Karpas-422 (cell line): Measurements from ENCODE around the gene TCHHL1. TPM values are rescaled to one million over a fixed set of nuclear protein-coding genes. Genes with fewer than 3 reads are reported as not detected.

Experiments used
- DNase-seq: peaks from one replicate; pipeline ENCODE4 v3.0.0-alpha.2; 2015
- H2AFZ ChIP-seq: fragments of 200-600 bp; sonication (generic); 2 replicates; pipeline ENCODE4 v1.6.1; 2014; ENCODE audit warnings: antibody characterized with exemption, low read length, mixed read lengths
- H3K27ac ChIP-seq: fragments of 200-600 bp; sonication (generic); 2 replicates; pipeline ENCODE4 v1.5.1; 2014; ENCODE audit warnings: mild to moderate bottlenecking, low read length, moderate library complexity
- H3K27me3 ChIP-seq: fragments of 200-600 bp; sonication (generic); 2 replicates; pipeline ENCODE4 v1.6.1; 2014; ENCODE audit warnings: low read length, mixed read lengths
- H3K36me3 ChIP-seq: fragments of 200-600 bp; sonication (generic); 2 replicates; pipeline ENCODE4 v1.6.1; 2014; ENCODE audit warnings: low read length, mixed read lengths; ENCODE audit not compliant: insufficient read depth
- H3K4me1 ChIP-seq: fragments of 200-600 bp; sonication (generic); 2 replicates; pipeline ENCODE4 v1.6.1; 2014; ENCODE audit warnings: mild to moderate bottlenecking, low read length, mixed read lengths
- H3K4me2 ChIP-seq: fragments of 200-600 bp; sonication (generic); 2 replicates; pipeline ENCODE4 v1.6.1; 2014; ENCODE audit warnings: low read length, low read depth, mild to moderate bottlenecking; ENCODE audit not compliant: poor library complexity, severe bottlenecking
- H3K4me3 ChIP-seq: fragments of 200-600 bp; sonication (generic); 2 replicates; pipeline ENCODE4 v1.5.1; 2014; ENCODE audit warnings: mild to moderate bottlenecking, antibody characterized with exemption, low read length, mixed read lengths
- H3K79me2 ChIP-seq: fragments of 200-600 bp; sonication (generic); 2 replicates; pipeline ENCODE4 v1.6.1; 2014; ENCODE audit warnings: mild to moderate bottlenecking, low read length, mixed read lengths
- H3K9ac ChIP-seq: fragments of 200-600 bp; sonication (generic); 2 replicates; pipeline ENCODE4 v1.6.0; 2014; ENCODE audit warnings: low read length
- H3K9me2 ChIP-seq: fragments of 200-600 bp; sonication (generic), shearing (Covaris generic); replicated peaks from 2 replicates; pipeline ENCODE4 v1.6.0; 2014; ENCODE audit warnings: mild to moderate bottlenecking, low read length, moderate library complexity; ENCODE audit not compliant: insufficient read depth
- H3K9me3 ChIP-seq: fragments of 300-700, 200-600 bp; sonication (generic); 2 replicates; pipeline ENCODE4 v1.6.1; 2014; ENCODE audit warnings: low read length, mixed read lengths
- H4K20me1 ChIP-seq: fragments of 200-600 bp; sonication (generic); 2 replicates; pipeline ENCODE4 v1.6.1; 2014; ENCODE audit warnings: mild to moderate bottlenecking, antibody characterized with exemption, low read length, low read depth; ENCODE audit not compliant: insufficient read depth
- total RNA-seq: library from RNA; depleted of rRNA; stranded (reverse); fragments of >200 nt; shearing (Covaris generic); gene quantifications from 2 replicates; pipeline ENCODE4 v1.2.3, GENCODE V29; 2014; ENCODE audit warnings: low replicate concordance; rRNA removed

TCHHL1 gene
- total RNA-seq, result not detected in 2 replicates

DNA sequence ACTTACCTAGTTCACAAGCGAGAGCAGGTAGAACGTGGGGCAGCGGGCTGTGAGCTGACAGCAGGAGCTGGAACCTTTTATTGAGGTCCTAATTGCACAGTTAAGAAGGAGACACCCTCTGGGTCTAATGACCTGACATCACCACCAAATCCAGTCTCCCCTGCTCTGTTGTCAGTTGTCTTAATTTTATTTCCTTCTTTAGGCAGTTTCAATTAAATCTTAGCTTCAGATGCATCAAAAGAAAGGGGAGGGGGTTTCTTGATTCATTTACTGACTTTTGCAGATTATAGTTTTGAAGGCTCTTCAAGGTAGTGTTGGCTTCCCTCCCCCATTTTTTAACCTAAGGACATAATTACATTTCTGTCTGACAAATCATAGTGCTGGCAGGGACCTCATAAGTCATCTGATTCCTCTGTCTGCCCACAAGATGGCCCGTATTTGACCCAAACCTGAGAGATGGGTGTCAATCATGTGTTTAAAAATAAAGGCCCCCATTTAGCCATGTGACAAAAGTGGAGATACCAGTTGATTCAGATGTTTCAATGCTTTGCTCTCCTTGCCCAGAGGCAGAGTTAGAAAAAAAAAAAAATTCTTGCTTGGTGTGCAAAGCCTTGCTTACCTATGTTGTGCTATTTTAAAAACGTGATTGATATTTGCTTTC is at the start of gene TCHHL1:
TCHHL1 (minus strand) TSS at position 51 of the 661 bp plus-strand sequence. CDS start 921 bp downstream, outside the sequence.
- no peak within 1 kb of the TSS for H2AFZ ChIP-seq
- no peaks in the 10 kb centered on the region for H3K9me3 ChIP-seq
- no peak within 1 kb of the TSS for H3K4me3 ChIP-seq
- H3K9me2 ChIP-seq, result no peaks in the 10 kb centered on the region
- no peaks in the 10 kb centered on the region for H3K4me1 ChIP-seq
- no peak within 1 kb of the TSS for H3K4me2 ChIP-seq
- no peaks in the 10 kb centered on the region for H3K79me2 ChIP-seq
- H3K27me3 ChIP-seq, result no peaks in the 10 kb centered on the region
- no peak within 1 kb of the TSS for H3K27ac ChIP-seq
- no peak within 1 kb of the TSS for H3K9ac ChIP-seq
- no peaks in the 10 kb centered on the region for H4K20me1 ChIP-seq
- DNase-seq, result no peak
- no peaks in the 10 kb centered on the region for H3K36me3 ChIP-seq

DNA sequence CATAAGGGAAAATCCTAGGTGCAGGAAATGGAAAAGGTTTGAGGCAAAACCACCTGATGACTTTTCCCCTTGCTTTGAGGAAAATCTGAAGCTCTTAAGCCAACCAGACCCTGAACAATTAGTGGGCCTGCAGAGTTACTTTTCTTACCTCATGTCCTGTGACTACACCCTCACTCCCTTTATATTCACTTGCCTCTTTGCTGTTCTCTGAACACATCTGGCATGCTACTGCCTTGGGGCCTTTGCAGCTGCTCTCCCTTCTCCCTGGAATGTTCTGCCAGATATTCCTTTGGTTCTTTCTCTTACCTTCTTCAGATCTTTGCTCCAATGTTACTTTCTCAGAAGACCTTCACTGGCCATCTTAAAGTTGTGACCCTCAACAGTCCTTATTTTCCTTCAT is 48.4 kb upstream of the TCHHL1 start:
- Histone ChIP-seq H3K9ac (no peak overlapping the region), H3K79me2 (no peaks in the 10 kb centered on the region), H3K27ac (no peak overlapping the region), H3K4me2 (no peak overlapping the region), H3K4me3 (no peak overlapping the region), H3K9me3 (no peaks in the 10 kb centered on the region), H3K4me1 (no peaks in the 10 kb centered on the region), H3K36me3 (no peaks in the 10 kb centered on the region), H3K27me3 (no peaks in the 10 kb centered on the region; the same call in 1 of the 2 replicates), H2AFZ (no peak overlapping the region), H4K20me1 (no peaks in the 10 kb centered on the region), H3K9me2 (no peaks in the 10 kb centered on the region)
- no peak for DNase-seq

DNA sequence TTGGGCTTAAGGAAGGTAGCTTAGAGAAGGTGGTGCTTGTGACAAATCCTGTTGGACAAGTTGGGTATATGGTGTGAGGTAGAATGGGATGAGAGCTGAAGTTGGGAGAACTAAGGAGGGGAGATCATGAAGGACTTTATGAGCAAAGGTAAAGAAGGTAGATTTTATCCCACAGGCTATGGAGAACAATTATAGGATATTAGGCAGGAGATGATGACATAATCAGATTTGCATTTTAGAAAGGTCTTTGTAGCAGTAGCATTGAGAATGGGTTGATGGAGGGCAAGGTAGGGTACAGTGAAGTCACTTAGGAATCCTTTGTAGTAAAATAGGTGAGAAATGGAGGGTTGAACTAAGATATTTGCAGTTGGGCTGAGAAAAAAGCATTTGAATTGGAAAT is 41.3 kb upstream of the TCHHL1 start:
- Histone ChIP-seq H3K9me2 (no peaks in the 10 kb centered on the region), H3K4me1 (no peaks in the 10 kb centered on the region), H3K79me2 (no peaks in the 10 kb centered on the region), H3K4me2 (no peak overlapping the region), H3K9me3 (no peaks in the 10 kb centered on the region), H3K27ac (no peak overlapping the region), H3K4me3 (no peak overlapping the region), H2AFZ (no peak overlapping the region), H3K27me3 (no peaks in the 10 kb centered on the region; the same call in 1 of the 2 replicates), H3K36me3 (no peaks in the 10 kb centered on the region), H4K20me1 (no peaks in the 10 kb centered on the region), H3K9ac (no peak overlapping the region)
- DNase-seq, result no peak

DNA sequence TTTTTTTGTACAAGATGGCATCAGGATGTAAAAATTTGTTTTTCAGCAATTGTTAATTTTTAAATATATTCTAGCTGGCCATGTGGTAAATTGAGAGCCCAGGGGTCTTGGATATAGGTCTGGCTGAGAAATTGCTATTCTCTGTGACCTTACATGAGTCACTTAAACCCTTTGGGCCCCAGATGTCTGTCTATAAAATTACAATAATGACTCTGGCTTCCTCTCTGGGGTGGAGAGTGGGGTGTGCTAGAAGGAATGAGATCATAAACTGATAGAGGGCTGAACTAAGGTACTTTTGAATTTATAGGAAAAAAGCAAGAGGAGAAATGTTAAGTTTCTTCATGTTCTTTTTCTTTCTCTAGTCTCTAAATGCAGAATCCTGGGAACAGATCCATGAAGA is 38.8 kb upstream of the TCHHL1 start:
- Histone ChIP-seq H3K4me1 (peaks cover under 1% of the 10 kb centered on the region; the same call in 1 of the 2 replicates), H4K20me1 (no peaks in the 10 kb centered on the region), H3K9me2 (no peaks in the 10 kb centered on the region), H3K36me3 (no peaks in the 10 kb centered on the region), H3K27me3 (no peaks in the 10 kb centered on the region; the same call in 1 of the 2 replicates), H3K4me3 (no peak overlapping the region), H3K4me2 (no peak overlapping the region), H3K79me2 (no peaks in the 10 kb centered on the region), H2AFZ (no peak overlapping the region), H3K9ac (no peak overlapping the region), H3K9me3 (no peaks in the 10 kb centered on the region), H3K27ac (no peak overlapping the region)
- peak; percentile 29 for DNase-seq

DNA sequence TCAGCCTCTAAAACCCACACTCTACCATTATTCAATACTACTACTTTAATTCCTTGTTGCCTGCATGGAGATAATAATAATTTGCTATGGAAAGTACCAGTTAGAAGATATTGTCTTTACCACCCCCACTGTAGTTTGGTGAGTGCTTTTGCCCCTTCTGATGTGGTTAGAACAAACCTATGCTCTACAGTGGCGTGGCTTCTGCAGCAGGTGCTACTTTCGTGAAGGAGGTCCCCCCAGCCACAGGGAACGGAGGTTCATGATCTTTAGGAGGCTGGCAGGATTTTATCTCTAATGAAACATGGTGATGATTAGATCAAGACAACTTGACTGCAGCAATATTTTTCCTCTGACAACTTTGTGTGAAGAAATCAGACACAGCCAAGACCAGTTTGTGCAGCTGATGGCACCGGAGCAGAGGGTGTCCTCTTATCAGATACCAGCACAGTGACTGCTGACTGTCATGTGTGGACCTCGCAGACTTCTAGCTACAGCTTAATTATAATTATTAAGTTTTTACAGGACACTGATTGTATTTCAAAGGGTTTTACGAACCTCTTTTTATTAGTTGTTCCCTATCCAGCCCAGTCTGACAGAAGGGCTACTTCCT is 37.1 kb upstream of the TCHHL1 start:
- no peaks in the 10 kb centered on the region for H3K27me3 ChIP-seq
- H4K20me1 ChIP-seq, result no peaks in the 10 kb centered on the region
- peak; percentile 4 for DNase-seq

DNA sequence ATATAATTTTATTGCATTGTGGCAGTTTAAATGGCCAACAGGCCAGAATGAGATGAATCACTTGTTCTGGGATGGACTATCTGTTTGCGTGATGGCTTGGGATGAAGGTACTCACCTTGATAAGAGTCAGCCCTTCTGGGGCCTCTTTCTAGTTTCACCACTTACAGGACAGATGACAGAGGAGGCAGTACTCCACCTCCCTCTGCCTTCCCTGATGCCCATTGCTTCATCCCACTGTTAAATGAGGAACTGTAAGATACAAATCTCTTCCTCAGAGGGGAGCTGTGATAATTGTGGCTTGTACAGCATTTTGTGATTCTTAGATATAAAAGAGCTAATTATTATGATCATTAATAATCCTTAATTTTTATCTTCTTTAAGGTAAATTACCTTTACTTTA is 30.1 kb upstream of the TCHHL1 start:
- H3K4me3 ChIP-seq, result no peak overlapping the region
- no peak for DNase-seq
- H3K9me2 ChIP-seq, result no peaks in the 10 kb centered on the region
- H3K27me3 ChIP-seq, result no peaks in the 10 kb centered on the region
- H3K9ac ChIP-seq, result no peak overlapping the region
- H4K20me1 ChIP-seq, result no peaks in the 10 kb centered on the region
- H3K27ac ChIP-seq, result no peak overlapping the region
- peaks cover 5% of the 10 kb centered on the region; the same call in 1 of the 2 replicates for H3K4me1 ChIP-seq
- no peaks in the 10 kb centered on the region for H3K9me3 ChIP-seq
- H2AFZ ChIP-seq, result no peak overlapping the region
- no peaks in the 10 kb centered on the region for H3K79me2 ChIP-seq
- H3K36me3 ChIP-seq, result no peaks in the 10 kb centered on the region
- H3K4me2 ChIP-seq, result no peak overlapping the region

More for the DNA sequence above, 37.1 kb upstream of the TCHHL1 start:
- H3K36me3 ChIP-seq, result no peaks in the 10 kb centered on the region
- no peaks in the 10 kb centered on the region for H3K9me3 ChIP-seq
- no peak overlapping the region for H3K4me2 ChIP-seq
- no peaks in the 10 kb centered on the region for H3K9me2 ChIP-seq
- peaks cover 5% of the 10 kb centered on the region; the same call in 1 of the 2 replicates for H3K4me1 ChIP-seq
- no peak overlapping the region for H2AFZ ChIP-seq
- no peak overlapping the region for H3K9ac ChIP-seq
- no peaks in the 10 kb centered on the region for H3K79me2 ChIP-seq
- H3K4me3 ChIP-seq, result no peak overlapping the region
- no peak overlapping the region for H3K27ac ChIP-seq

DNA sequence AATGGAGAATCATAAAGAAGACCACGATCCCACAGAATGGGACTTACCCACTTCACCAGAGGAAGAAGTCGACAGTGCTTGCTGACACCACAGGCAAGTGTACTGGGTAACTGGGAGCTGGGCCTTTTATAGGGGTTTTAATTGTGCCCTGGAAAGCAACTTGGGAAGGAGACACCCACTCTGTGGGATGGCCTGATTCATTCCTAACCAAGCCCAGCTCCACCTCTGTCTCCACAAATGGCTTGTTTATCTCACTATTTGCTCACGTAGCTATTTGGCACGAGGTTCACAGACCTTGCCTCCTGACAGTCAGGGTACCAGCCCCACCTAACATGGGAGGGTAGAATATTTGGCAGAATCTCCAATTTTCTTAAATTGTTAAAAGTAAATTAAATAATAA is 26.5 kb upstream of the TCHHL1 start, which contains the start of gene TCHH:
TCHH (minus strand) TSS at position 101 of the 400 bp plus-strand sequence. CDS start 1,364 bp downstream, outside the sequence.
- H3K27me3 ChIP-seq, result no peaks in the 10 kb centered on the region

DNA sequence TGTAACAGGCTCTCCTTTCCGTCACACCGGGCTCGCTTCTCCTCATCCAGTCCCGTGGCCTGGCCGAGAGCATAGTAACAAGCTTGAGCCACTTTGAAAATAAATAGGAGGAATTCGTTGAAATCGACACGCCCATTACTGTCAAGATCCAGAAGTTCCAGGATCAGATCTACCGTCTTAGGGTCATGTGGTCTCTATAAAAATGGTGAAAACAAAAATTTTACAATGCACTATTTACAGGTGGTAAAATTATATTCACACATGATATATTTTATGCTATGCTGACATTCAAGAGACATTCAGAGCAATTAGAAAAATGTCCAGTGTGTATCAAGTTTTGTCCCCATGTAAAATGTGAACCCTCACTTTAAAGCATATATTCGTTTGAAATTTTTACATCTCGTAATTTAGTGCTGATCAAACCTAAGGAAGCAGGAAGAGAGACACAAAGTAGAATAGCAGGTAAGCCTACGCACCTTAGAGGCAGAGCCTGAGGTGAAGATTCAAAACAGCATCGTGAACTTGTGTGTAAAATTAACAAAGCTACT is 24.1 kb upstream of the TCHHL1 start:
- peak overlapping the region; percentile 62 for H3K4me3 ChIP-seq

More for the DNA sequence above, 26.5 kb upstream of the TCHHL1 start, which contains the start of gene TCHH:
- H2AFZ ChIP-seq, result no peak within 1 kb of the TSS
- no peak within 1 kb of the TSS for H3K9ac ChIP-seq
- no peak within 1 kb of the TSS for H3K4me2 ChIP-seq
- H3K9me2 ChIP-seq, result no peaks in the 10 kb centered on the region
- DNase-seq, result no peak
- H3K36me3 ChIP-seq, result no peaks in the 10 kb centered on the region
- no peaks in the 10 kb centered on the region for H3K79me2 ChIP-seq
- H3K27ac ChIP-seq, result no peak within 1 kb of the TSS
- H4K20me1 ChIP-seq, result no peaks in the 10 kb centered on the region
- no peak within 1 kb of the TSS for H3K4me3 ChIP-seq
- H3K4me1 ChIP-seq, result peaks cover 20% of the 10 kb centered on the region
- no peaks in the 10 kb centered on the region for H3K9me3 ChIP-seq

More for the DNA sequence above, 24.1 kb upstream of the TCHHL1 start:
- H3K27ac ChIP-seq, result no peak overlapping the region
- H3K79me2 ChIP-seq, result no peaks in the 10 kb centered on the region
- no peaks in the 10 kb centered on the region for H3K9me3 ChIP-seq
- no peaks in the 10 kb centered on the region for H3K27me3 ChIP-seq
- H3K9me2 ChIP-seq, result no peaks in the 10 kb centered on the region
- no peak overlapping the region for H2AFZ ChIP-seq
- 0 out of 2 replicates have a peak overlapping the region, but pooled peaks have one; percentile 46 for H3K9ac ChIP-seq
- no peak for DNase-seq
- peaks cover 20% of the 10 kb centered on the region for H3K4me1 ChIP-seq
- H3K36me3 ChIP-seq, result no peaks in the 10 kb centered on the region
- peak overlapping the region; percentile 78 for H3K4me2 ChIP-seq
- H4K20me1 ChIP-seq, result no peaks in the 10 kb centered on the region
